ENCODE data around the gene PHLDB2.

PHLDB2 gene

GRCh38 chr3:111998636-111999483 is 139.8 kb downstream of the PHLDB2 start, which contains the start of gene TAGLN3:
TSS of gene TAGLN3 (plus strand) at chr3:111998922. CDS start at chr3:111999423, 501 bp downstream.
- no peak for DNase-seq (ENCODE audit: low read depth in 2 of 2)

GRCh38 chr3:111999484-112000324 is 140.6 kb downstream of the PHLDB2 start:
- DNase-seq (ENCODE audit: low read depth in 2 of 2): no peak

DNA sequence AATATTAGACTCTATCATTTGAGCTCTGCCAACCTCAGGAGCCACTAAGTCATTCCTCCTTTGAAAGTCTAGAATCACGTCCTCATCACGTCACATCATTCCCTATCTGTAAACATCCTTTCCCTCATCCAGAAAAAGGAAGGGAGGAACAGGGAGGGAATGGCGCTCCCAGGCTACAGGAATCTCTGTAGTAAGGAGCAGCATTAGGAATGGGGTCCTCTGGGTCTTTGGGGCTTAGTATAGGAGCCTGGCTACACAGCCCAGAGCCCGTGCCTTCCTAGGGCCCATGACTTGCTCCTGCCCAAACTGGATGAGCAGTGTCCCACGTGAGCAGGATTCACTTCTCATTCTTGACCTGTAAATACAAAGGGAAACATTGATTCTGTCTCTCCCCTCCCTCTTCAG is 141.3 kb downstream of the PHLDB2 start:
- no peak for DNase-seq (ENCODE audit: low read depth in 2 of 2)

DNA sequence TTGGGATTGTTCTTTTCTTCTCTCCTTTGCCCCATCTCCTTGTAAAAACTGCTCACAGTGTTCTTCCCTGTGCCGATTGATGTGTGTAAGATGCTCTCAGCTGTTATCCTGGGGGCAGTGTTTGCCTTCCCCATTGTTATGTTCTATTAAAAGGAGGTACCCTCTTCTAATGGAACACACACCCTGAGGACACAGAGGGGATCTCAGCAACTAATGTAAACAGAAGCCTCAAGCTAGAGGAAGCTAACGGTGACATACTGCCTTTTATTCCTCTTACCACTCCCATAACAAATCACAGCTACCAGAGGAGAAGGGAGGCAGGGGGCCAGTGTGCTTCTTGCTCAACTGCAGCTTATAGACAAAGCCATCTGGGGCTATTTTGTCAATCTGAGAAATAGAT is 141.9 kb downstream of the PHLDB2 start:
- DNase-seq (ENCODE audit: low read depth in 2 of 2): no peak

DNA sequence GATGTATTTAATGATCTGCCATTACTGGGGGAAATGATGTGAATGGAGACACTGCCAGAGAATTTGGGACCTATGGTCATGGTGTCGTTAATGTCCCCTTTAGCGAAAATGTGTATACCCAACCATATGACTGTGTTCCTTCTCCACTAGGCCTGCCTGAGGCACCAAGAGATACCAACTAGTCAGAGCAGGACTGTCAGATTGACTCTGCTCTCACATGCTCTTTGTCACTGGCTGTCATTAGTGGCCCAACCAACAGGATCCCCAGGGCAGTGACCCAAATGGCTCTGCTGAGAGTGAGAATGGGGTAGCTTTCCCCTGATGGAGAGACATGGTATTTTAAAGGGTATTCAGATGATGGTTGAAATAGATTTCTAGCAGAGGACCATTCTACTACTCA is 142.5 kb downstream of the PHLDB2 start:
- no peak for DNase-seq (ENCODE audit: low read depth in 2 of 2)

DNA sequence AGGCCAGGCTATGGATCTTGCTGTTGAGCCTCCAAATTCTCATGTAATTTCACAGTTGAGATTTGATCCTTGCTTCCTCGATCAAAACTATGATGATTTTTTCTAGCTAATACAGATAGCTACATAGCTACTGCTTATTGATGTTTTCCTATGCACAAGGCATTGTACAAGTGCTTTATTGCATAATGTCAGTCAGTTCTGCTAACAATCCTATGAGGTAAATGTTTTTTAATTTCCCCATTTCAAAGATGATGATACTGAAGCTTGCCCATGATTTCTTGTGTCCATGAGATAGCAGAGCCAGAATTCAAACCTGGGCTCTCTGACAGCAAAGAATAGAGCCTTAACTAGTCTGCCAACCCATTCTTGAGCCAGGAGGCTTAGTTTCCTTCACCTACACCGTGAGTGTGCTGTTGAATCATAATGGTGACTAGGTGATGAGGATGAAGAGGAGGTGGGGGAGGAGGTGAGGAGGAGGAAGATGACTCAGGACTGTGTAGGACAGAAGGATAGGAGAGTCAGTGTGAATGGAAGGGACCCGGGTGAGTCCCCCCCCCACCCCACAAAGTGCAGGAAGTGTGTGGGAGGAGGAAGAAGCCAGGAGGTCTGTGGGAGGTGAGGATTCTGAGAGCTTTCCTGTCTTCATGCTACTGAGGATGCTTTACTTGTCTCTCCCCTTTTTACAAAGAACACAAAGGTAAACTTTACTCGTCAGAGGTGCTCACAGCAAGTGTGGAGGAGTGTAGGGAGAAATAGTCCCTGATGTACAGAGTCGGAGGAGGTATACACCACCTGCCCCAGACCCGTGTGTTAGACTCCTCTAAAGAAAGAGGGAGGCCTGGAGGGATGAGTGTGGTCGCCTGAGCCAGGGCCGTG is 143.3 kb downstream of the PHLDB2 start:
- DNase-seq (ENCODE audit: low read depth in 2 of 2): peak; percentile 29 to 61

- no peak for DNase-seq (ENCODE audit: low read depth in 2 of 2)
Measured at GRCh38 chr3:112003321-112004080, 144.4 kb downstream of the PHLDB2 start.

- no peak for DNase-seq (ENCODE audit: low read depth in 2 of 2)
Measured at GRCh38 chr3:112004187-112004586, 145.1 kb downstream of the PHLDB2 start.

- DNase-seq (ENCODE audit: low read depth in 2 of 2): no peak
Measured at GRCh38 chr3:112004669-112005068, 145.6 kb downstream of the PHLDB2 start.

- DNase-seq (ENCODE audit: low read depth in 2 of 2): no peak
Measured at GRCh38 chr3:112005091-112005672, 146.1 kb downstream of the PHLDB2 start.

- no peak for DNase-seq (ENCODE audit: low read depth in 2 of 2)
Measured at GRCh38 chr3:112007633-112008032, 148.6 kb downstream of the PHLDB2 start.

- DNase-seq (ENCODE audit: low read depth in 2 of 2): no peak
Measured at GRCh38 chr3:112009670-112010069, 150.6 kb downstream of the PHLDB2 start.

- DNase-seq (ENCODE audit: low read depth in 2 of 2): no peak
Measured at GRCh38 chr3:112010636-112011035, 151.6 kb downstream of the PHLDB2 start.

GRCh38 chr3:112011376-112011940 is 152.4 kb downstream of the PHLDB2 start:
- no peak for DNase-seq (ENCODE audit: low read depth in 2 of 2)

- DNase-seq (ENCODE audit: low read depth in 2 of 2): no peak
Measured at GRCh38 chr3:112012205-112012992, 153.3 kb downstream of the PHLDB2 start.

GRCh38 chr3:112013058-112013783 is 154.2 kb downstream of the PHLDB2 start:
- peak; percentile 39 to 62 for DNase-seq (ENCODE audit: low read depth in 2 of 2)

GRCh38 chr3:112013784-112014143 is 154.7 kb downstream of the PHLDB2 start:
- no peak for DNase-seq (ENCODE audit: low read depth in 2 of 2)

GRCh38 chr3:112017091-112017490 is 158.0 kb downstream of the PHLDB2 start:
- DNase-seq (ENCODE audit: low read depth in 2 of 2): no peak

DNA sequence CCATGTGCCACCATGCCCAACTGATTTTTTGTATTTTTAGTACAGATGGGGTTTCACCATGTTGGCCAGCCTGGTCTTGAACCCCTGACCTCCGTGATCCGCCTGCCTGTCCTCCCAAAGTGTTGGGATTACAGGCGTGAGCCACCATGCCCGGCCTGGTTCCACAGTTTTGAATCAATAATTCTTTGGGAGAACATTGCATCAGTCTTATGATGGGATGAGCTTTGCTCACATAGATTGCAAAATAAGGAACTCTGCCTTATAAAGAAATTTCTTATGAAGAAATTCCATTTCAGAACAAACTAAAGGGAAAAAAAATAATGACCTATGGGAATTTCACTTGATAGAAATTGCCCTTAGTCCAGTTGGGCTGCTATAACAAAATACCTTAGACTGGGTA is 159.6 kb downstream of the PHLDB2 start:
- DNase-seq (ENCODE audit: low read depth in 2 of 2): no peak
